ENCODE data around the gene EPHA4. TPM values are rescaled to one million over a fixed set of nuclear protein-coding genes. Genes with fewer than 3 reads are reported as not detected.

EPHA4 gene
- total RNA-seq, 1 donor from 2014 or later = 31.9 TPM

DNA sequence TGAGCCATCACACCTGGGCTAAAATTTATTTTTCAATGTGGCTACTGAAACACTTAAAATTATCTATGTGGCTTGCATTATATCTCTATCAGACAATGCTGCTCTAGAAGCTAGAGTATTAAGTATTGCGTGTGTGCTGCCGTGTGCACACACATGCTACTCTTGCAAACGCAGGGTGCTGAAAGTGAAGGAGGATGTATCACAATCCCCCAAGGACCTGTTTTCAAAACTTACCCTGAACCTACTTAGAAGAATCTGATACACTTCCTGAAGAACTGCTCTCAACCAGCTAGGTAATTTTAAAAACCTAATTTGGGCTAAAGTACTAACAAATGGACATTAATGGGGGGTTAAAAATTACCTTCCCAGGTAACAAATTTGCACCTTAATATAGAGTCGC is 66.5 kb downstream of the EPHA4 start:
- ATAC-seq = no peak
- no peaks in the 10 kb centered on the region for H3K4me1 ChIP-seq
- no peak overlapping the region for H3K4me3 ChIP-seq
- no peaks in the 10 kb centered on the region for H3K9me3 ChIP-seq
- H3K27ac ChIP-seq = no peak overlapping the region
- intact Hi-C loops (cut with DNase I) = no loop called here
- DNase-seq = no peak
- no peaks in the 10 kb centered on the region for H3K27me3 ChIP-seq
- TF ChIP-seq CTCF (IDR thresholded peaks at IDR 0.05) = no peak
- H3K36me3 ChIP-seq = no peaks in the 10 kb centered on the region

DNA sequence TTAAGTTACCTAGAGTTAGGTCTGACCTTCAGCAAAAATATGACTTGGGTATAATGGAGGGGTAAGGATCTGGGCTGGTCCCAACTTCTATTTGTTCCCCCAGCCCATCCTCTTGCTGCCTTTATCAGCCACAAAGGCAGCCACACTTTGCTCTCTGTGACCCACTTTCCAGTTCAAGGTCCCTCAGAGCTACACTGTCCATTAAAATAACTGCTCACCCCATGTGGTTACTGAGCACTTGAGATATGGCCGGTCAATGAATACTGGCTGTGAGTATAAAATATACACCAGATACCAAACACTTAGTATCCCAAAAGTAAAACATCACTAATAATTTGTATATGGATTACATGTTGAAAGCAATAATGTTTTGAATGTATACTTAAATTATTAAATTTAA is 67.2 kb downstream of the EPHA4 start:
- Histone ChIP-seq H3K27me3 (no peaks in the 10 kb centered on the region), H3K4me1 (no peaks in the 10 kb centered on the region), H3K27ac (no peak overlapping the region), H3K4me3 (no peak overlapping the region), H3K9me3 (no peaks in the 10 kb centered on the region), H3K36me3 (no peaks in the 10 kb centered on the region)
- DNase-seq (no peak), ATAC-seq (no peak)
- intact Hi-C loops (cut with DNase I) = no loop called here
- TF ChIP-seq CTCF (IDR thresholded peaks at IDR 0.05) = no peak

DNA sequence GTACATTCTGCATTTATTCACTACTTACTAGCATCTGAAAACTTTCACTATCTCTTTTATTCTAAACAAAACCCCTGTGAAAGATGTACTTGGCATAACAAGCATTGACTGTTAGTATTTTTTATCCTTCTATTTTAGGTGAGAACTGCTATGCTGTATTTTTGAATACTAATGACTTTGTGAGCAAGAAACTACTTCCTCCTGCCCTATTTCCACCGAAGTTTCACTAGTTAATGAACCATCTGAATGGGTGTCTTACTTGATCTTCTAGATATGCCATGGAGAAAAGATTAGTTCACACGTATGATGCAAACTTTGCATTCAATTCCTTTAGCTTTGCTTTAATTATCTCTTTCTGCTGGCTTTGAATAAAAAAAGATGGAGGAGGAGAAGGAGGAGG is 68.1 kb downstream of the EPHA4 start:
- H3K27ac ChIP-seq = no peak overlapping the region
- DNase-seq (no peak), ATAC-seq (no peak)
- TF ChIP-seq CTCF (IDR thresholded peaks at IDR 0.05) = no peak
- H3K36me3 ChIP-seq = no peaks in the 10 kb centered on the region
- no peaks in the 10 kb centered on the region for H3K27me3 ChIP-seq
- intact Hi-C loops (cut with DNase I) = no loop called here
- H3K4me3 ChIP-seq = no peak overlapping the region
- no peaks in the 10 kb centered on the region for H3K4me1 ChIP-seq
- no peaks in the 10 kb centered on the region for H3K9me3 ChIP-seq

- no peak for TF ChIP-seq CTCF (IDR thresholded peaks at IDR 0.05)
These were observed 69.7 kb downstream of the EPHA4 start for GRCh38 chr2:221502270-221503010.

GRCh38 chr2:221501883-221502269 is 70.2 kb downstream of the EPHA4 start:
- Histone ChIP-seq H3K36me3 (no peaks in the 10 kb centered on the region), H3K9me3 (no peaks in the 10 kb centered on the region), H3K4me3 (peak overlapping the region; percentile 25), H3K4me1 (no peaks in the 10 kb centered on the region), H3K27ac (peak overlapping the region; percentile 49), H3K27me3 (no peaks in the 10 kb centered on the region)
- TF ChIP-seq CTCF (IDR thresholded peaks at IDR 0.05) = no peak
- DNase-seq = no peak
- no peak for ATAC-seq
- intact Hi-C loops (cut with DNase I) = no loop called here

More at GRCh38 chr2:221502270-221503010, 69.7 kb downstream of the EPHA4 start:
- Histone ChIP-seq H3K4me3 (no peak overlapping the region), H3K9me3 (no peaks in the 10 kb centered on the region), H3K4me1 (no peaks in the 10 kb centered on the region), H3K27ac (no peak overlapping the region), H3K27me3 (no peaks in the 10 kb centered on the region), H3K36me3 (no peaks in the 10 kb centered on the region)
- ATAC-seq = no peak
- no peak for DNase-seq
- intact Hi-C loops (cut with DNase I) = no loop called here

Measured in upper lobe of right lung (tissue), 1 donor.